GM12801 (cell line): ENCODE measurements around the gene PPFIBP1.

ENCODE experiments used
- TF ChIP-seq, protein P1 (sequence below): IDR thresholded peaks from one replicate; pipeline ENCODE4 v1.5.1; 2011; ENCODE audit warnings: control low read depth; ENCODE audit not compliant: insufficient read length; ENCODE audit errors: extremely low read depth

The PPFIBP1 gene

DNA sequence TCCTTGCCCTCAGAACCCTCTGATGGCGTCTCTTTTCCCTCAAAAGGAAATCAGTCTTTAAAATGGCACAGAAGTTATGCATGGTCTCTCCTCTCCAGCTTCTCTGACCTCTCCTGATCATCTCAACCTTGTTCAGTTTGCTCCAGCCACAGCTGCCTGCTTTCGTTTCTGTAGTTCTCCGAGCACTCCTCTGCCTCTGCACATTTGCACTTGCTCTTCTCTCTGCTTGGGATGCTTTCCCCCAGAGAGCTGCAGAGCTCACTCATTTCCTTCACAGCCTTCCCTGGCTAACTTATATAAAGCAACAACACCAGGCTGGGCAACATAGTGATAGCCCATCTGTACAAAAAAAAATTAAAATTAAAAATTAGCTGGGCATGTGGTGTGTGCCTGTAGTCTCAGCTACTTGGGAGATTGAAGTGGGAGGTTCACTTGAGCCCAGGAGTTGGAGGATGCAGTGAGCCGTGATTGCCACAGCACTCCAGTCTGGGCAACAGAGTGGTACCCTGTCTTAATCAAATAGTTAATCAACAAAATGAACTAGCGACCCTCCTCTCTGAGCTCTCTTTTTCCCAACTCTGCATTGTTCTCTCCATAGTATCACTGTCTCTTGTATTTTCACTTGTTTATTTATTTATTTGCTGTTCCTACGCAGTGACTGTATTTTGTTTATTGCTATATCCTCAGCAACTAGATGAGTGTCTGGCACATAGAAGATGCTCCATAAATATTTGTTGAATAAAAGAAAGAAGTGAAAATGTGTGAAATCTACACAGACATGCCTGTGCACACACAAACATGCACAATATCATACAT, 37.7 kb downstream of the PPFIBP1 start:
- TF ChIP-seq, protein P1, sequence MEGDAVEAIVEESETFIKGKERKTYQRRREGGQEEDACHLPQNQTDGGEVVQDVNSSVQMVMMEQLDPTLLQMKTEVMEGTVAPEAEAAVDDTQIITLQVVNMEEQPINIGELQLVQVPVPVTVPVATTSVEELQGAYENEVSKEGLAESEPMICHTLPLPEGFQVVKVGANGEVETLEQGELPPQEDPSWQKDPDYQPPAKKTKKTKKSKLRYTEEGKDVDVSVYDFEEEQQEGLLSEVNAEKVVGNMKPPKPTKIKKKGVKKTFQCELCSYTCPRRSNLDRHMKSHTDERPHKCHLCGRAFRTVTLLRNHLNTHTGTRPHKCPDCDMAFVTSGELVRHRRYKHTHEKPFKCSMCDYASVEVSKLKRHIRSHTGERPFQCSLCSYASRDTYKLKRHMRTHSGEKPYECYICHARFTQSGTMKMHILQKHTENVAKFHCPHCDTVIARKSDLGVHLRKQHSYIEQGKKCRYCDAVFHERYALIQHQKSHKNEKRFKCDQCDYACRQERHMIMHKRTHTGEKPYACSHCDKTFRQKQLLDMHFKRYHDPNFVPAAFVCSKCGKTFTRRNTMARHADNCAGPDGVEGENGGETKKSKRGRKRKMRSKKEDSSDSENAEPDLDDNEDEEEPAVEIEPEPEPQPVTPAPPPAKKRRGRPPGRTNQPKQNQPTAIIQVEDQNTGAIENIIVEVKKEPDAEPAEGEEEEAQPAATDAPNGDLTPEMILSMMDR = no peak

DNA sequence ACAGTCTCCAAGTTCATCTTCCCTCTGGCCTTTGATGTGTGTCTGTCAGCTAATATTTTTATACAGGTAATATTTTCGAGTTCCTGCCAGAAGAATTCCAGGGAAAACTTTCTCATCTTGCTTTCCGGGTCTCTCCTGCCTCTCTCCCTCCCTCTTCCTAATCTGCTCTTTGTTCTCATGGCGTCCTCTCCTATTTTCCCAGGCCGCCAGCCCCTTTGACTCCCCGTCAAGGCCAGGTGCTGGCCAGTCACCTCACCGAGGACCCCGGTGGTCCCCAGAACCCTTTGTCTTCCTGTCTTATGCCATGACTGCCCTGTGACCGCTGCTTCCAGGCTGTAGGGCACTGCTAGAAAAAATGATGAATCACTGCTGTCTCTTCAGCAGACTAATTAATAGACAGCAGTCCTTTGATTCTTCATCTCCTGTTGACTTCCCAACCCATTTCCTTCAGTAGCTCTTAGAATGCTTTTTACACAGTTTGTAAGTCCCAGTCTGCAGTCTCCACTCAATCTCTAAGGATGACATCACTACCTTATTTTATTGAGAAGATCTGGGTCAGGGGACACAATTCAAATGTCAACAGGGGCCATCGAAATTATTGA, 40.7 kb downstream of the PPFIBP1 start:
- TF ChIP-seq, protein P1 = no peak

DNA sequence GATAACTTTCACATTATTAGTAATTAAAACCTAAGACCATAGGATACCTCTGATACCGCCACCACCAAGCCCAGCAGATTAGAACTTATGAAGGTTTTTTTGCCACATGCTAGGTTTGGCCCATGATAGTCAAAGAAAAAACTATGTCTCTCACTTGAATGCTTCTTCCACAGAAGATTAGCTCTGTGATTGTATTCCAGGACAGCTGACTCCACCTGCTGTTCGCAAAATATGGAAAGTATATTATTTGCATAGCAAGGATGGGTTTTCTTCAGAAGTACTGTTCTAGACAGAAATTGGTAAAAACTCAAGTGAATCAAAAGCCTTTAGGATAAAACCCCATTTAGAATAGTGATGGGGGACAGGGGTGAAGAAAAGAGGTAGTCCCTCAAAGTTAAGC, 42.2 kb downstream of the PPFIBP1 start:
- TF ChIP-seq, protein P1 = no peak

DNA sequence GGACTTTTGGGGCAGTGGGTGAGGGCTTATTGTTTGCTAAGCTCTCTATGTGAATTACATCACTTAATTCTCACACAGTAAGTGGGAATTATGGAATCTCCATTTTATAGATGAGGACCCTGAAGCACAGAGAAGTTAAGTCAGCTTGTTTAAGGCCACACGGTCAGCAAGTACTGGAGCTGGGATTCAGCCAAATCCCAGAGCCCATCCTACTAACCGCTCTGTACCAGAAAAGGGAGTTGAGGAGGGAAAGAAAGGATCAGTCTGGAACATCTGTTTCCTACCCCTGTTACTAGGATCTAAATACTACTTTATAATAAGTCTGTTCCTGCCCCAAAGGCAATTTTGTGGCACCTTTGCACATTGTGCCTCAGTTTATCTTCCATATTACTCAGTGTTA, 42.6 kb downstream of the PPFIBP1 start:
- TF ChIP-seq, protein P1 = no peak

DNA sequence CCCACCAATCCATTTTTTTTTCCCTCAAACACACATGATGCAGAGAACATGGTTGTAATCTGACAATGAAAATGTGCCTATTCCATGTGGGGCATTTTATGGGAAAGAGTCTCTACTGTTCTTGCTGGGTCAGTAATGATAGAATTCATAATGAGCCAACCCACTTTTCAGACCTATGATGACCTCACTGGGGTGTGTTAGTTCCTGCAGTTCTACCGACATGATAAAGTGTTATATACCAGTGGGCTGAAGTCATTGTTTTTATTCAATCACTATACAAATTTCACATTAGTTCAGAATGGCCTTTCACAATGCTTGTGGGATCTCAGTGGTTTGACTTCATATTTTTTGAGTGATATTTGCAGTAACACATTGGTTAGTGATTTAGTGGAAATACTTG, 47.5 kb downstream of the PPFIBP1 start:
- TF ChIP-seq, protein P1 = no peak

DNA sequence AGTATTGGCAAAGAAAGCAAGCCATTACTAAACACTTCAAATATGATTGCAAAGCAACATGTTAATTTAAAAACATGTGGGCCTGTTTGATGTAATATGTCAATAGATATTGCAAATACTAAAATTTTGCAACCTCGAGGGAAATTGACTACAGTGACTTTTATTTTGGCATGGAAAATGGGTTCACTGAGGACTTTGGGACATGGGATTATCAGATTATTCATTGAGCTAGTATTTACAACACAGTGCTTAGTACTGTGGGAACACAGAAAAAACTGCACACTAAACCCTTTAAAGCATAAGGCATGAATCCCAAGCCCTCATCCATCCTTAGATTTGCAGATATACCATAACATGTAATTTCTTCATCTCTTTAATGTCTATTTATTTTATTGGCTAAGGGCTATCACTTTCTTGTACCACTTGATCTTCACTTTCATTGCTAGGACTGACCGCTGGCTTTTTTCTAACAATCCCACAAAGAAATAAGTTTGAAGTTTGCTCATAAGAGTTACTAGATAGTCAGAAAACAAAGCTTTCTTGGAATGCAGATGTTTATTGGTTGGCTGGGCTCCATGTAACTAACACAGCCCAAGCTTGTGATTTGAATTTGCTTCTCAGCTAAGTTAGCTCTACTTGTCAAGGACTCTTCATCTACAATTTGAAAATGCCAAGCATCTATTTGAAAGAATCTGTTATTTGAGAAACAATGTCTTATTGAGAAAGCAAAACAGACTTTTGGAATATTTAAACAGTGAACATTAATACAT, 48.7 kb downstream of the PPFIBP1 start:
- TF ChIP-seq, protein P1 = no peak

DNA sequence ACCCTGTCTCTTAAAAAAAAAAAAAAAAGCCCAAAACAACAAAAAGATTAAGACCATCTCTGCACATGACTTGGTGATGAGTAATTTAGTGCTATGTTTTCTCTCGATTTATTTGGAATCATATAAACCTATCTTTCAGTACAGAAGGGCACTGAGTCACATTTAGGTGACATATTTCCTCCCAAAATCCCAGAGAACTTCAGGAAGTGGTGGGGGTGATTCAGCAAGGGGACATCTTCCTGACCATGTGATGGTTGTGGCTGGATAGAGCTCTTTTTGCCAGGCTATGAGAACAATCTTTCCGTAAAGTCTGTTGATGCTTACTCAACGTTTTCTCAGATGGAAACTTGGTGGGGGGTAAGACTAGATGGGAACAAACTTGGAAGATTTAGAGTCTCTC, 50.0 kb downstream of the PPFIBP1 start:
- TF ChIP-seq, protein P1 = no peak
